Endothelial cell of umbilical vein (primary cell): ENCODE results near the gene OLFM1. TPM values are rescaled to one million over a fixed set of nuclear protein-coding genes. Genes with fewer than 3 reads are reported as not detected.

ENCODE experiments used
- BruUV-seq: library from RNA; stranded (reverse); fragments of 400-500 nt; replicated peaks from 2 replicates; lab custom pipeline; 2021; lab: Mats Ljungman, UMichigan
- CTCF ChIA-PET: fragments of 300-600, 350-600 bp; sonication (Branson Sonifier 250); formaldehyde crosslinking; loops from one replicate; lab custom pipeline; 2021; ENCODE audit warnings: antibody characterized with exemption, inconsistent platforms; lab: Charles Lee
- POLR2A ChIA-PET: fragments of 300-600, 350-600 bp; sonication (Branson Sonifier 250); formaldehyde crosslinking; loops from one replicate; lab custom pipeline; 2021; ENCODE audit warnings: antibody characterized with exemption, inconsistent platforms; lab: Charles Lee
- DNase-seq: peaks from one replicate; pipeline ENCODE4 v3.0.0-alpha.2; 2011; ENCODE audit warnings: low read depth, low spot score
- FAIRE-seq: peaks from 2 replicates; lab custom pipeline; 2011; peaks lifted over from hg19 to GRCh38; lab: Jason Lieb, UNC
- H2AFZ ChIP-seq: 2 replicates; pipeline ENCODE4 v1.6.0; 2012; ENCODE audit warnings: low read depth, low read length, control low read depth, inconsistent platforms
- H3K27ac ChIP-seq: 2 replicates; pipeline ENCODE4 v1.5.1; 2011; ENCODE audit warnings: low read depth, mild to moderate bottlenecking, control low read depth, low read length, moderate library complexity; ENCODE audit not compliant: insufficient read depth
- H3K27me3 ChIP-seq, 2 experiments: 2 replicates each; pipeline versions ENCODE4 v1.6.0 to v1.6.1; 2011; ENCODE audit warnings: low read length in 2 of 2, mixed read lengths in 1 of 2; ENCODE audit not compliant: control insufficient read depth in 2 of 2, insufficient read depth in 2 of 2
- H3K36me3 ChIP-seq, 2 experiments: 2 replicates in 1 of 2; 3 replicates in 1 of 2; pipeline ENCODE4 v1.5.1; 2011; ENCODE audit warnings: low read length in 2 of 2, mild to moderate bottlenecking in 1 of 2, moderate library complexity in 1 of 2; ENCODE audit not compliant: control insufficient read depth in 2 of 2, insufficient read depth in 2 of 2; ENCODE audit errors: extremely low read depth in 1 of 2
- H3K4me1 ChIP-seq: 3 replicates; pipeline ENCODE4 v1.5.1; 2011; ENCODE audit warnings: mild to moderate bottlenecking, low read length; ENCODE audit not compliant: control insufficient read depth, insufficient read depth; ENCODE audit errors: extremely low read depth
- H3K4me2 ChIP-seq: 2 replicates; pipeline ENCODE4 v1.6.1; 2011; ENCODE audit warnings: low read length, control low read depth, mixed read lengths; ENCODE audit not compliant: insufficient read depth
- H3K4me3 ChIP-seq, 3 experiments: fragments of 200-600 bp in 1 of 3; sonication (generic), shearing (Covaris generic) in 1 of 3; replicated peaks in 1 of 3; 2 replicates each; pipeline ENCODE4 v1.5.1; 2011 to 2016; ENCODE audit warnings: control low read depth in 3 of 3, low read length in 3 of 3, mild to moderate bottlenecking in 2 of 3, inconsistent platforms in 1 of 3, low read depth in 1 of 3, moderate library complexity in 1 of 3; ENCODE audit not compliant: insufficient read depth in 1 of 3
- H3K79me2 ChIP-seq: 2 replicates; pipeline ENCODE4 v1.6.0; 2012; ENCODE audit warnings: low read length, inconsistent platforms; ENCODE audit not compliant: control insufficient read depth, insufficient read depth
- H3K9ac ChIP-seq: replicated peaks from 2 replicates; pipeline ENCODE3; 2011; ENCODE audit warnings: low read length, control low read depth; ENCODE audit not compliant: insufficient read depth; ENCODE audit errors: extremely low read depth
- H3K9me1 ChIP-seq: replicated peaks from 3 replicates; pipeline ENCODE4 v1.6.0; 2011; ENCODE audit warnings: mild to moderate bottlenecking, low read length; ENCODE audit not compliant: control insufficient read depth, insufficient read depth; ENCODE audit errors: extremely low read depth
- H3K9me3 ChIP-seq: replicated peaks from 2 replicates; pipeline ENCODE4 v1.5.1; 2012; ENCODE audit warnings: low read length, inconsistent platforms; ENCODE audit not compliant: control insufficient read depth, insufficient read depth
- H4K20me1 ChIP-seq: replicated peaks from 2 replicates; pipeline ENCODE3; 2011; ENCODE audit warnings: mild to moderate bottlenecking, low read length; ENCODE audit not compliant: control insufficient read depth, insufficient read depth; ENCODE audit errors: extremely low read depth
- CTCF ChIP-seq, 2 donors: IDR thresholded peaks; 1 replicate in 1 of 2; 2 replicates in 1 of 2; pipeline ENCODE4 v1.5.1; 2011; ENCODE audit warnings: low read length in 2 of 2, mild to moderate bottlenecking in 2 of 2, moderate library complexity in 2 of 2, control low read depth in 1 of 2, inconsistent platforms in 1 of 2, low read depth in 1 of 2; ENCODE audit not compliant: insufficient read depth in 1 of 2; ENCODE audit errors: extremely low read depth in 1 of 2
- GATA2 ChIP-seq: IDR thresholded peaks from 2 replicates; pipeline ENCODE4 v1.7.0; 2011; ENCODE audit warnings: low read depth, mild to moderate bottlenecking, moderate library complexity, mixed read lengths, low read length; ENCODE audit not compliant: insufficient read length, insufficient read depth
- JUN ChIP-seq: IDR thresholded peaks from 2 replicates; pipeline ENCODE4 v1.6.1; 2011; ENCODE audit warnings: borderline replicate concordance, low read depth; ENCODE audit not compliant: insufficient read length, insufficient read depth
- MYC ChIP-seq: IDR thresholded peaks from one replicate; pipeline ENCODE4 v1.6.1; 2011; ENCODE audit warnings: mild to moderate bottlenecking, low read depth, low read length
- POLR2AphosphoS5 ChIP-seq: IDR thresholded peaks from 2 replicates; pipeline ENCODE4 v1.6.1; 2012; ENCODE audit warnings: low read depth, mild to moderate bottlenecking, control low read depth, low read length, moderate library complexity; ENCODE audit not compliant: insufficient read depth
- dilution Hi-C: fragments of 300-500 bp; cut with MboI; formaldehyde crosslinking; loops from one replicate; pipeline ENCODE4 v1.15.0; 2019; ENCODE audit warnings: low sequenced_read_pairs; ENCODE audit not compliant: extremely low pct_ligation_motif_present
- intact Hi-C: fragments of 100-400 bp; cut with micrococcal nuclease; formaldehyde crosslinking; loops from one replicate; pipeline ENCODE4 v1.10.0; 2022
- polyA plus RNA-seq, 4 experiments: library from polyadenylated mRNA; depleted of rRNA in 3 of 4; stranded (reverse) in 3 of 4; unstranded in 1 of 4; fragments of >200 nt; gene quantifications; 2 replicates each; pipeline versions ENCODE4 v1.2.1 to v1.2.3, GENCODE V29; 2011 to 2012; ENCODE audit warnings: missing spikeins in 1 of 4
- total RNA-seq: library from RNA; stranded (reverse); gene quantifications from 2 replicates; pipeline ENCODE4 v1.2.3, GENCODE V29; 2021

OLFM1 gene
- total and polyA plus RNA-seq, 2 donors (not counting 3 experiments of a cell fraction or from before 2014, with no cell fraction given): 0.07 to 0.95 TPM

DNA sequence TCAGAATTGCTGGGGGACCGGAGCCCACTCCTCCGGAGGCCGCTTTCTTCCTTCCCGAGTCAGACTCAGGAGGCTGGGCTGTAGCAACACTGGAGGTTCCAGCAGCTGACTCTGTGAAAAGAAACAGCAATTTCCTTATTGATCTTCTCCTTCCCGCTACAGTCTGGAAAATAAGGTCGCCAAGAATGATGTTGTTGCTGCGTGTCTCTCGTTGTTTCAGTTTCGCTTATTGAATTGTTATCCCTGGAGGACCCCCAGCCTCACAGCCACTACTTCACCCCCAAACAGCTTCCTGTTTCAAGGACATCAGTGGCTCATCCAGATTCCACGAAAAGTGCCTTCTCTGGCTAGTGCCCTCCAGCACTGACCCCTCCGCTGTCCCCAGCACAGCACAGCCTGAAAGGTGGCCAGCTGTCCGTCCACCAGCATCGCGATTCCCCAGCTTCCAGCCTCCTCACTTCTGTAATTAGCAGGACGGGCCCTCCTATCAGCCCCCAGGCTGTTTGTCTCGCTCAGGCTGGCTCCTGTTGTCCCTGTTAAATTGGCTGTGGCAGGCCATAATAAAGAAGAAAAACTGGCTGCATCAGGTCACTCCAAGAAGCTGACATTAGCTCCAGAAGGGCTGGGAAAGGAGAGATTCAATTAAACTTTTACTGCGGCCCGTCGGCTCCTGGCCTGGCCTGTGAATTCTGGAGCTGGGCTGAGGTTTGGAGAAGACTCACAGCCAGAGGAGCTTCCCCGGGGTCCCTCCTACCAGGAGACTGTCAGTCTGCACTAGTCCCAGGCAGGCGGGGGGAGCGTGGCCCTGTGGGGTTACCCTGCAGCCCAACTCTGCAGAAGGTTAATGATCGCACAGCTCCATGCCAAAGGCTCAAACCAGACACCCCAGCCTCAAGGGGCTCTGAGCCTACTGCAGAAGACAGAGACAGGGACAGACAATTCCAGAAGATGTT lies 40.5 kb downstream of the OLFM1 start:
- intact Hi-C loops: no loop called here
- dilution Hi-C loops: no loop called here
- no peaks in the 10 kb centered on the region for H3K36me3 ChIP-seq

More for the DNA sequence above, 40.5 kb downstream of the OLFM1 start:
- Histone ChIP-seq H3K9ac (no peak overlapping the region), H3K9me3 (no peaks in the 10 kb centered on the region), H4K20me1 (no peaks in the 10 kb centered on the region), H3K4me3 (no peak overlapping the region), H2AFZ (no peak overlapping the region), H3K79me2 (no peaks in the 10 kb centered on the region), H3K4me2 (no peak overlapping the region), H3K27ac (no peak overlapping the region), H3K4me1 (no peaks in the 10 kb centered on the region), H3K9me1 (no peaks in the 10 kb centered on the region), H3K27me3 (no peaks in the 10 kb centered on the region)
- DNase-seq: no peak
- TF ChIP-seq JUN: no peak
- TF ChIP-seq MYC: no peak
- TF ChIP-seq CTCF (IDR thresholded peaks at IDR 0.05; ENCODE audit: extremely low read depth in 1 of 2, insufficient read depth in 1 of 2, low read depth in 1 of 2, low read length in 2 of 2): no peak
- no peak for TF ChIP-seq GATA2
- TF ChIP-seq POLR2AphosphoS5: no peak
- FAIRE-seq: no peak
- BruUV-seq: no TSS peak
- CTCF ChIA-PET: no interaction called here
- POLR2A ChIA-PET: no interaction called here
